GM23338 (cell line): ENCODE measurements around the gene RAB40C. TPM values are rescaled to one million over a fixed set of nuclear protein-coding genes. Genes with fewer than 3 reads are reported as not detected.

Source experiments
- ATAC-seq: fragments of 200-7000 bp; cut with Tn5 transposase; 3 replicates; pipeline ENCODE4 v1.9.1; 2020
- DNase-seq: peaks from one replicate; pipeline ENCODE4 v3.0.0-alpha.2; 2015; ENCODE audit warnings: low spot score
- H2AFZ ChIP-seq: fragments of 200-600 bp; sonication (generic); 2 replicates; pipeline ENCODE4 v1.8.0; 2016; ENCODE audit warnings: antibody characterized with exemption, mild to moderate bottlenecking, moderate library complexity
- H3F3A ChIP-seq: fragments of 200-600 bp; sonication (generic); replicated peaks from 2 replicates; pipeline ENCODE4 v1.8.0; 2017; ENCODE audit warnings: antibody characterized with exemption, mixed run types, low read depth
- H3K27ac ChIP-seq: fragments of 200-600 bp; sonication (generic); 2 replicates; pipeline ENCODE4 v1.6.1; 2016; ENCODE audit warnings: low read depth
- H3K27me3 ChIP-seq: fragments of 200-600 bp; sonication (generic); 2 replicates; pipeline ENCODE4 v1.8.0; 2016; ENCODE audit warnings: mild to moderate bottlenecking, mixed run types, moderate library complexity; ENCODE audit not compliant: insufficient read depth
- H3K36me3 ChIP-seq: fragments of 200-600 bp; sonication (generic); 2 replicates; pipeline ENCODE4 v1.8.0; 2016; ENCODE audit warnings: mild to moderate bottlenecking; ENCODE audit not compliant: insufficient read depth
- H3K4me1 ChIP-seq: fragments of 200-600 bp; sonication (generic); 2 replicates; pipeline ENCODE4 v1.8.0; 2016; ENCODE audit warnings: mild to moderate bottlenecking, moderate library complexity; ENCODE audit not compliant: insufficient read depth
- H3K4me2 ChIP-seq: fragments of 200-600 bp; sonication (generic); 2 replicates; pipeline ENCODE4 v1.7.1; 2017; ENCODE audit warnings: mixed run types
- H3K4me3 ChIP-seq: fragments of 200-600 bp; sonication (generic); 2 replicates; pipeline ENCODE4 v1.6.1; 2016; ENCODE audit warnings: mixed run types
- H3K79me2 ChIP-seq: fragments of 200-600 bp; sonication (generic); replicated peaks from 2 replicates; pipeline ENCODE4 v1.8.0; 2017; ENCODE audit warnings: mild to moderate bottlenecking; ENCODE audit not compliant: insufficient read depth
- H3K9me2 ChIP-seq: fragments of 200-600 bp; sonication (generic); 2 replicates; pipeline ENCODE4 v1.8.0; 2017; ENCODE audit not compliant: insufficient read depth
- H4K20me1 ChIP-seq: fragments of 200-600 bp; sonication (generic); replicated peaks from 2 replicates; pipeline ENCODE4 v1.8.0; 2017; ENCODE audit warnings: mild to moderate bottlenecking; ENCODE audit not compliant: insufficient read depth
- H3K27ac Mint-ChIP-seq: 2 replicates; pipeline ENCODE4 v1.8.0; 2020; ENCODE audit warnings: inconsistent platforms, mild to moderate bottlenecking, moderate library complexity, mixed read lengths
- H3K27me3 Mint-ChIP-seq: 3 replicates; pipeline ENCODE4 v1.8.0; 2022; ENCODE audit warnings: low read depth, mild to moderate bottlenecking, moderate library complexity, mixed read lengths, inconsistent platforms; ENCODE audit not compliant: insufficient read depth, poor library complexity
- H3K36me3 Mint-ChIP-seq: 3 replicates; pipeline ENCODE4 v1.8.0; 2021; ENCODE audit warnings: low read depth, mild to moderate bottlenecking, inconsistent platforms, moderate library complexity, mixed read lengths
- H3K4me1 Mint-ChIP-seq: 3 replicates; pipeline ENCODE4 v1.8.0; 2020; ENCODE audit warnings: mild to moderate bottlenecking, inconsistent platforms, mixed read lengths
- H3K4me3 Mint-ChIP-seq: 3 replicates; pipeline ENCODE4 v1.8.0; 2021; ENCODE audit warnings: moderate library complexity, mild to moderate bottlenecking, inconsistent platforms, mixed read lengths
- H3K9me3 Mint-ChIP-seq: 3 replicates; pipeline ENCODE4 v1.8.0; 2020; ENCODE audit warnings: moderate library complexity, mild to moderate bottlenecking, inconsistent platforms, mixed read lengths
- CREB1 ChIP-seq: fragments of 250-450 bp; sonication (Bioruptor Pico); IDR thresholded peaks from 2 replicates; pipeline ENCODE4 v1.5.0; 2020; ENCODE audit warnings: low read depth, mild to moderate bottlenecking, moderate library complexity
- CTCF ChIP-seq, 2 experiments: fragments of 200-600 bp in 1 of 2; sonication (generic) in 1 of 2; conservative IDR thresholded peaks; 2 replicates each; pipeline versions ENCODE4 v1.5.1 to v1.6.1; 2016 to 2017; ENCODE audit warnings: antibody characterized with exemption in 2 of 2, low read depth in 2 of 2, mild to moderate bottlenecking in 2 of 2, moderate library complexity in 1 of 2
- EZH2 ChIP-seq: fragments of 200-600 bp; sonication (generic); IDR thresholded peaks from one replicate; pipeline ENCODE4 v1.8.0; 2017; ENCODE audit warnings: antibody characterized with exemption, mild to moderate bottlenecking, low read depth; ENCODE audit not compliant: unreplicated experiment
- EZH2phosphoT487 ChIP-seq: fragments of 200-600 bp; sonication (generic); IDR thresholded peaks from one replicate; pipeline ENCODE4 v1.8.1; 2018; ENCODE audit warnings: antibody characterized with exemption; ENCODE audit not compliant: unreplicated experiment
- JUNB ChIP-seq: IDR thresholded peaks from one replicate; pipeline ENCODE4 v1.6.1; 2016; ENCODE audit warnings: antibody characterized with exemption; ENCODE audit not compliant: unreplicated experiment
- POLR2AphosphoS5 ChIP-seq: IDR thresholded peaks from 2 replicates; pipeline ENCODE4 v1.6.1; 2016; ENCODE audit warnings: antibody characterized with exemption, low read depth
- STAT1 ChIP-seq: IDR thresholded peaks from one replicate; pipeline ENCODE4 v1.6.1; 2016; ENCODE audit warnings: antibody characterized with exemption; ENCODE audit not compliant: unreplicated experiment
- ZNF114 ChIP-seq: fragments of 250-450 bp; sonication (Bioruptor Pico); IDR thresholded peaks from 2 replicates; pipeline ENCODE4 v1.5.0; 2020; ENCODE audit warnings: mild to moderate bottlenecking, moderate library complexity
- ZNF331 ChIP-seq: fragments of 250-450 bp; sonication (Bioruptor Pico); IDR thresholded peaks from 2 replicates; pipeline ENCODE4 v1.5.0; 2020; ENCODE audit warnings: low read depth, mild to moderate bottlenecking, moderate library complexity
- polyA plus RNA-seq: library from polyadenylated mRNA; unstranded; fragments of >200 nt; fragmentation: Nextera tagmentation; extraction: Ambion mirVana; gene quantifications from 2 replicates; pipeline ENCODE4 v1.2.1, GENCODE V29; 2016
- total RNA-seq: library from RNA; depleted of rRNA; stranded (reverse); fragments of >200 nt; shearing (Covaris generic); gene quantifications from 2 replicates; pipeline ENCODE4 v1.2.3, GENCODE V29; 2014
- TF ChIP-seq, protein P1 (sequence below): IDR thresholded peaks from 2 replicates; pipeline ENCODE4 v1.6.1; 2016; ENCODE audit warnings: antibody characterized with exemption
- TF ChIP-seq, protein P2 (sequence below): IDR thresholded peaks from one replicate; pipeline ENCODE4 v1.6.1; 2018; ENCODE audit warnings: antibody characterized with exemption; ENCODE audit not compliant: unreplicated experiment

RAB40C gene
- total and polyA plus RNA-seq, 2 experiments from 2014 or later, result 11.2 to 24.6 TPM

- TF ChIP-seq, protein P1, sequence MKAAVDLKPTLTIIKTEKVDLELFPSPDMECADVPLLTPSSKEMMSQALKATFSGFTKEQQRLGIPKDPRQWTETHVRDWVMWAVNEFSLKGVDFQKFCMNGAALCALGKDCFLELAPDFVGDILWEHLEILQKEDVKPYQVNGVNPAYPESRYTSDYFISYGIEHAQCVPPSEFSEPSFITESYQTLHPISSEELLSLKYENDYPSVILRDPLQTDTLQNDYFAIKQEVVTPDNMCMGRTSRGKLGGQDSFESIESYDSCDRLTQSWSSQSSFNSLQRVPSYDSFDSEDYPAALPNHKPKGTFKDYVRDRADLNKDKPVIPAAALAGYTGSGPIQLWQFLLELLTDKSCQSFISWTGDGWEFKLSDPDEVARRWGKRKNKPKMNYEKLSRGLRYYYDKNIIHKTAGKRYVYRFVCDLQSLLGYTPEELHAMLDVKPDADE, result no peak
- no peak for TF ChIP-seq POLR2AphosphoS5
- TF ChIP-seq ZNF114 (CRISPR knock-in tag), result no peak
- no peak for TF ChIP-seq JUNB
- no peak for TF ChIP-seq EZH2phosphoT487
- TF ChIP-seq EZH2, result no peak
- TF ChIP-seq, protein P2, sequence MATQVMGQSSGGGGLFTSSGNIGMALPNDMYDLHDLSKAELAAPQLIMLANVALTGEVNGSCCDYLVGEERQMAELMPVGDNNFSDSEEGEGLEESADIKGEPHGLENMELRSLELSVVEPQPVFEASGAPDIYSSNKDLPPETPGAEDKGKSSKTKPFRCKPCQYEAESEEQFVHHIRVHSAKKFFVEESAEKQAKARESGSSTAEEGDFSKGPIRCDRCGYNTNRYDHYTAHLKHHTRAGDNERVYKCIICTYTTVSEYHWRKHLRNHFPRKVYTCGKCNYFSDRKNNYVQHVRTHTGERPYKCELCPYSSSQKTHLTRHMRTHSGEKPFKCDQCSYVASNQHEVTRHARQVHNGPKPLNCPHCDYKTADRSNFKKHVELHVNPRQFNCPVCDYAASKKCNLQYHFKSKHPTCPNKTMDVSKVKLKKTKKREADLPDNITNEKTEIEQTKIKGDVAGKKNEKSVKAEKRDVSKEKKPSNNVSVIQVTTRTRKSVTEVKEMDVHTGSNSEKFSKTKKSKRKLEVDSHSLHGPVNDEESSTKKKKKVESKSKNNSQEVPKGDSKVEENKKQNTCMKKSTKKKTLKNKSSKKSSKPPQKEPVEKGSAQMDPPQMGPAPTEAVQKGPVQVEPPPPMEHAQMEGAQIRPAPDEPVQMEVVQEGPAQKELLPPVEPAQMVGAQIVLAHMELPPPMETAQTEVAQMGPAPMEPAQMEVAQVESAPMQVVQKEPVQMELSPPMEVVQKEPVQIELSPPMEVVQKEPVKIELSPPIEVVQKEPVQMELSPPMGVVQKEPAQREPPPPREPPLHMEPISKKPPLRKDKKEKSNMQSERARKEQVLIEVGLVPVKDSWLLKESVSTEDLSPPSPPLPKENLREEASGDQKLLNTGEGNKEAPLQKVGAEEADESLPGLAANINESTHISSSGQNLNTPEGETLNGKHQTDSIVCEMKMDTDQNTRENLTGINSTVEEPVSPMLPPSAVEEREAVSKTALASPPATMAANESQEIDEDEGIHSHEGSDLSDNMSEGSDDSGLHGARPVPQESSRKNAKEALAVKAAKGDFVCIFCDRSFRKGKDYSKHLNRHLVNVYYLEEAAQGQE, result no peak
Observed at GRCh38 chr16:609984-610383, 20.1 kb downstream of the RAB40C start (continued).

GRCh38 chr16:610513-611381 is 20.9 kb downstream of the RAB40C start:
- H3K9me2 ChIP-seq, result no peaks in the 10 kb centered on the region
- peaks cover 4% of the 10 kb centered on the region for H4K20me1 ChIP-seq
- Mint-ChIP-seq H3K4me1 (peaks cover 9% of the 10 kb centered on the region), H3K9me3 (peaks cover 13% of the 10 kb centered on the region), H3K4me3 (no peak overlapping the region), H3K36me3 (peaks cover 14% of the 10 kb centered on the region; the same call in 2 of the 3 replicates), H3K27ac (peak overlapping the region; percentile 25; the same call in 1 of the 2 replicates), H3K27me3 (peaks cover 12% of the 10 kb centered on the region)
- no peaks in the 10 kb centered on the region for H3K36me3 ChIP-seq
- TF ChIP-seq ZNF331 (CRISPR knock-in tag) (no peak), CTCF (conservative IDR thresholded peaks at IDR 0.05; ENCODE audit: low read depth in 2 of 2) (peak; percentile 83 to 91), CREB1 (CRISPR knock-in tag) (peak; percentile 21; the same call in 1 of the 2 replicates), STAT1 (no peak)
- TF ChIP-seq, protein P2, result no peak
- ATAC-seq (peak; percentile 95), DNase-seq (peak; percentile 88)
- H3F3A ChIP-seq, result peaks cover 4% of the 10 kb centered on the region
- H3K27me3 ChIP-seq, result no peaks in the 10 kb centered on the region
- H3K4me3 ChIP-seq, result no peak overlapping the region
- no peaks in the 10 kb centered on the region for H3K79me2 ChIP-seq
- 0 out of 2 replicates have a peak overlapping the region, but pooled peaks have one; percentile 59 for H3K27ac ChIP-seq
- H3K4me1 ChIP-seq, result no peaks in the 10 kb centered on the region
- H3K4me2 ChIP-seq, result no peak overlapping the region
- H2AFZ ChIP-seq, result no peak overlapping the region
